AG04449 (cell line): ENCODE results near the gene GJC1.

ENCODE experiments used
- CTCF ChIA-PET: fragments of 350-600 bp; formaldehyde crosslinking; extraction: SDS; loops from one replicate; lab custom pipeline; 2021; ENCODE audit warnings: antibody characterized with exemption; lab: Yijun Ruan, JAX
- POLR2A ChIA-PET: fragments of 400-600, 350-600 bp; formaldehyde crosslinking; extraction: SDS; loops from one replicate; lab custom pipeline; 2020; ENCODE audit warnings: antibody characterized with exemption, inconsistent platforms; lab: Yijun Ruan, JAX
- DNase-seq: peaks from one replicate; pipeline ENCODE4 v3.0.0-alpha.2; 2010; ENCODE audit warnings: low read depth, low spot score
- H3K4me3 ChIP-seq: 2 replicates; pipeline ENCODE4 v1.5.1; 2011; ENCODE audit warnings: low read depth, mild to moderate bottlenecking, control low read depth, low read length
- TF ChIP-seq, protein P1 (sequence below): IDR thresholded peaks from one replicate; pipeline ENCODE4 v1.5.1; 2011; ENCODE audit warnings: mild to moderate bottlenecking, moderate library complexity, low read length, control low read depth, inconsistent platforms; ENCODE audit not compliant: insufficient read depth; ENCODE audit errors: missing control alignments

Gene GJC1

DNA sequence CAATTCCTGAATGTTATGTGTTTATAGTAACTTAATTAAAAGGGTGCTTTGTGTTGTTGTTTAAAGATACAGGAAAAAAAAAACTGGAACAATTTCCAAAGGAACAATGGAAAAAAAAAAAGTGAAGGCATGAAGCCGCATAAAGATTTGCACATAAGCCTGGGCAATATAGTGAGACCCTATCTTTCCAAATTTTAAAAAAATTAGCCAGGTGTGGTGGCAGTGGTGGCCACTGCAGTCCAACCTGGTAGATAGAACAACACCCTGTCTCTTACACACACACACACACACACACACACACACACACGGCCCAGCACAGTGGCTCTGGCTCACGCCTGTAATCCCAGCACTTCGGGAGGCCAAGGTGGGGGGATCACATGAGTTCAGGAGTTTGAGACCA is 21.9 kb downstream of the GJC1 start:
- ChIA-PET POLR2A (interaction anchor here (0.7 kb wide), 1 partner anchor 18 kb away, joined by 3 read pairs; no protein-coding TSS in a partner anchor), CTCF (interaction anchor here (1.7 to 3.3 kb wide), 3 partner anchors 10 to 33 kb away, joined by 4 to 12 read pairs (median 5); no protein-coding TSS in a partner anchor)
- TF ChIP-seq, protein P1, sequence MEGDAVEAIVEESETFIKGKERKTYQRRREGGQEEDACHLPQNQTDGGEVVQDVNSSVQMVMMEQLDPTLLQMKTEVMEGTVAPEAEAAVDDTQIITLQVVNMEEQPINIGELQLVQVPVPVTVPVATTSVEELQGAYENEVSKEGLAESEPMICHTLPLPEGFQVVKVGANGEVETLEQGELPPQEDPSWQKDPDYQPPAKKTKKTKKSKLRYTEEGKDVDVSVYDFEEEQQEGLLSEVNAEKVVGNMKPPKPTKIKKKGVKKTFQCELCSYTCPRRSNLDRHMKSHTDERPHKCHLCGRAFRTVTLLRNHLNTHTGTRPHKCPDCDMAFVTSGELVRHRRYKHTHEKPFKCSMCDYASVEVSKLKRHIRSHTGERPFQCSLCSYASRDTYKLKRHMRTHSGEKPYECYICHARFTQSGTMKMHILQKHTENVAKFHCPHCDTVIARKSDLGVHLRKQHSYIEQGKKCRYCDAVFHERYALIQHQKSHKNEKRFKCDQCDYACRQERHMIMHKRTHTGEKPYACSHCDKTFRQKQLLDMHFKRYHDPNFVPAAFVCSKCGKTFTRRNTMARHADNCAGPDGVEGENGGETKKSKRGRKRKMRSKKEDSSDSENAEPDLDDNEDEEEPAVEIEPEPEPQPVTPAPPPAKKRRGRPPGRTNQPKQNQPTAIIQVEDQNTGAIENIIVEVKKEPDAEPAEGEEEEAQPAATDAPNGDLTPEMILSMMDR = no peak
- H3K4me3 ChIP-seq = no peak overlapping the region
- no peak for DNase-seq

DNA sequence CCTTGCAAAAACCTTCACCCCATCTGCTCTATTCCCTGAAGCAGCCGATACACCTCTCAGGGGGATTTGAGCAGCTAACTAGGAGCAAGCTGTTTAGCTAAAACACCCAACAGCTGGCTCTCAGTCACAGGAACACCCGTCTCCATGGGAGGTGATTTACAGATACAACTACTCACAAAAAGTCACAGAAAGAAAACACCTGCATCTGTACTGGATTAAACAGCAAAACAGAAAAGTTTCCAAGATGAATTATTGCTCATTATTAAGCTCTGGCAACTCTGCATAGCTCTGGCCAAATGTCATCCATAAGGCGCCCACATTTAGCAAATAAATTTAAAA is 22.3 kb downstream of the GJC1 start:
- H3K4me3 ChIP-seq = no peak overlapping the region
- ChIA-PET POLR2A (interaction anchor here (0.7 kb wide), 1 partner anchor 19 kb away, joined by 3 read pairs; no protein-coding TSS in a partner anchor), CTCF (interaction anchor here (1.7 to 3.3 kb wide), 3 partner anchors 10 to 33 kb away, joined by 4 to 12 read pairs (median 5); no protein-coding TSS in a partner anchor)
- TF ChIP-seq, protein P1 = no peak
- DNase-seq = no peak

DNA sequence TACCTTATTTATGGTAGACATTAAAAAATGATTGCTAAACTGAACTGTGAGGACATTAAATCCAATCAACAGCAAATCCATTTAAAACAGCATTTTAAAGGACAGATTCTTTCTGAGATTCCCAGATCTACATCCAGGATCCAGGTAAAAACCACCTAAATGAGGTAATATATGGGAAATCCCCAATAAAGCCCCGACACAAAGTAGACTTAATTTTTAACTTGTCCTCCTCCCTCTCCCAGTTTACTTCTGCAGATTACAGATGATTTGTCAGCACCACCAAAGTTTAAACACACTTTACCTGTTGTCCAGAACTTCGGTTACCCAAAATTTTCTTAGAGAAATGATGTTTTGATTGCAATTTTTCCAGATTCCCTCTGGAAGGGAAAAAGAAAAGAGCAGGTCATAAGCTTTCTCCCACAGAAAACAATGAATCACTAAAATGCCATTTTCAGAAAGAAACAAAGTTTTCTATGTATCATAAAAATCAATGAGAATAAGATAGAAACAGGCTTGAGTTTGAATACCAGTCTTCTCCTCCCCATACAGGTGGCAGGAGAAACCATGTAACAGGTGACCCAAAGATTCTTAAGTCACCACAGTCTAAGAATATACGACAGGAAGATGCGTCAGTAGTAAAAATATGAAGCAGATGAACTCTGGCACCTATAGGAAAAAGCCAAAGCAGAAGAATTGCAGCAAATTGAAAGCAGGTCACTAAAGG is 22.8 kb downstream of the GJC1 start:
- H3K4me3 ChIP-seq = no peak overlapping the region
- CTCF ChIA-PET = interaction anchor here (1.8 to 13.7 kb wide), 3 partner anchors 9 to 28 kb away, joined by 4 to 180 read pairs (median 12); no protein-coding TSS in a partner anchor
- POLR2A ChIA-PET = no interaction called here

DNA sequence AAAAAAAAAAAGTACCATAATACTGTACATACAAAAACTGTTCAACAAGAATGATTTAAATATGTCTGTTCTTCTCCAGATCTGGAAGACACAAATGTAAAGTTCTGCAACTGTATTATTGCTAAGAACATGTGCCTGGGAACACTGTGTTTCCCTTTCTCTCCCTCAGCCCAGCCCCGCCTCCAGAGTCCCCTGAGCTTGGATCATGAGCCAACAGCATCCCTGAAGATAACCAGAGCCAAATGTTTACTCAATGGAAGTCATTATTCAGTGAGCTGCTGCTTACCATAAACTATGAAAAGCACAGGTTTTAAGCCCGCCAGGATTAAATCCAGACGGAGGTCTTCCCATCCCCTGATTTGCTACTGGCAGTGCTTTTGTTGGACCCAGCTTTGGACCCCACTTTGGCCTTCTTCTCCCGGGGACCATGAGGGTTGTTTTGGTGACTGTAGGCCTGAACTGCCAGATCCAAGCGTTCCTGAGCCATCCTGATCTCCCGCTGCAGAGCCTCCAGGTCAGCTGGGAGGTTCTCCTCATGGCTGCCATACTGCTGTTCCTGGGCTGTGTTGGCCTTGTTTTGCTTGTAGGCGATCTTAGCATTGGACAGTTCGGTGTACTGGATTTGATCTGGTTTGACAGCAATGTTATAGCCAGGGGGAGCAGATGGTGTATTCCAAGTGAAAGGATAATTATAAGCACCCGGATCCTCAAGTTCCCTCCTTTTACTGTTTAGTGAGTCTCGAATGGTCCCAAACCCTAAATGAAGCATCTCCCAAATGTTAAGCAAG is 25.6 kb downstream of the GJC1 start:
- CTCF ChIA-PET = interaction anchor here (1.1 to 13.7 kb wide), 2 partner anchors 24 to 40 kb away, joined by 4 to 180 read pairs; no protein-coding TSS in a partner anchor
- POLR2A ChIA-PET = no interaction called here
- no peak overlapping the region for H3K4me3 ChIP-seq
- DNase-seq = no peak
- TF ChIP-seq, protein P1 = no peak

More for the DNA sequence above, 22.8 kb downstream of the GJC1 start:
- no peak for DNase-seq
- TF ChIP-seq, protein P1 = no peak

DNA sequence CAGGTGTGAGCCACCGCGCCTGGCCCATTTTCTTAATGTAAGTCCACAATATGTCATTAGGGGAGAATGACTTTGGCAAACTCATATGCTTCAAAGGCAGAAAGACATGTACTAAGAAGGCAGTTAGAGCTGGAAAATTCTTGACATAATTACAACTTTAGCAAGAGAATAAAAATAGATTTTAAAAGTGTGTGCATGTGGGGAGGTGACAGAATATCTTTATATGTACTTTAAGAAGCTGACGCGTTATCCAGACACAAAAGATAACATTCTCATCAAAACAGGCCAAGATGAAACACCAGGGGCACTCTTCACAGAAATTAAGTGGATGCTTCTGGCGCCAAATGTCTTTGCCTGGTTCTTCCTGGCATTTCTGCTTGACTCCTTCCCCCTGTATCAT is 28.2 kb downstream of the GJC1 start:
- no peak overlapping the region for H3K4me3 ChIP-seq
- DNase-seq = no peak
- ChIA-PET POLR2A (no interaction called here), CTCF (interaction anchor here (0.9 to 13.7 kb wide), 5 partner anchors 10 to 66 kb away, joined by 3 to 180 read pairs (median 8); no protein-coding TSS in a partner anchor)
- TF ChIP-seq, protein P1 = no peak
